GM18858 (cell line): ENCODE results near the gene SDE2.
"Not testable (repeated sequence)": the region's sequence is repeated elsewhere in the genome, so short reads cannot be mapped to it uniquely, and the experiment has no call there.

Experiments
- ATAC-seq: cut with Tn5 transposase; IDR thresholded peaks from one replicate; pipeline ENCODE4 v1.9.1; 2021; ENCODE audit not compliant: unreplicated experiment

SDE2 gene

DNA sequence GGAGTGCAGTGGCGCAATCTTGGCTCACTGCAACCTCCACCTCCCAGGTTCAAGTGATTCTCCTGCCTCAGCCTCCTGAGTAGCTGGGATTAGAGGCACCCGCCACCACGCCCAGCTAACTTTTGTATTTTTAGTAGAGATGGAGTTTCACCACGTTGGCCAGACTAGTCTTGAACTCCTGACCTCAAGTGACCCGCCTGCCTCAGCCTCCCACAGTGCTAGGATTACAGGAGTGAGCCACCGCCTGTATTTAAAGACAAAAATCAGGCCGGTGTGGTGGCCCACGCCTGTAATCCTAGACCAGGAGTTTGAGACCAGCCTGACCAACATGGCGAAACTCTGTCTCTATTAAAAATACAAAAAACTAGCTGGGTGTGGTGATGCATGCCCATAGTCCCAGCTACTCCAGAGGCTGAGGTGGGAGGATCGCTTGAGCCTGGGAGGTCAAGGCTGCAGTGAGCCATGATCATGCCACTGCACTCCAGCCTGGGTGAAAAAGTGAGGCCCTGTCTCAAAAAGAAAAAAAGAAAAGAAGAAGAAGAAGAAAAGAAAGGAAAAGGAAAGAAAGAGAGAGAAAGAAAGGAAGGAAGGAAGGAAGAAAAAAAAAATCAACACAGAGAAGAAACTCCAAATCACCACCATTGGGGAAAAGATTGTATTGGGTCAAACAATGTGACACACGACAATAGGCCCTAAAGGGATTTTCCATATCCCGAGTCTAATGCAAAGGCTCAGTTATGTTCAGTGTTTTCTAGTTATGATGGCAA is 8.2 kb upstream of the SDE2 start:
- not testable (repeated sequence) for ATAC-seq

DNA sequence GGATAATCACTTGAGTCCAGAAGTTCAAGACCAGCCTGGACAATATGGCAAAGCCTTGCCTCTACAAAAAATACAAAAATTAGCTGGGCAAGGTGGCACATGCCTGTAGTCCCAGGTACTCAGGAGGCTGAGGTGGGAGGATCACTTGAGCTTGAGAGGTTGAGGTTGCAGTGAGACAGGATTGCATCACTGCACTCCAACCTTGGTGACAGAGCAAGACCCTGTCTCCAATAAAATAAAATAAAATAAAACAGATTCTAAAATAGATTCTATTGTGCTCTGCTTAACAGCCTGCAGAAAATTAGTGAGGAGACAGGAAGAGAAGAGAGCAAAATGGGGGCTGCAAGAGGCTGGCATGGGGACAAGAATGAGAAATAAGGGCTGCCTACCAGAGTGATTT is 7.5 kb upstream of the SDE2 start:
- no peak for ATAC-seq

DNA sequence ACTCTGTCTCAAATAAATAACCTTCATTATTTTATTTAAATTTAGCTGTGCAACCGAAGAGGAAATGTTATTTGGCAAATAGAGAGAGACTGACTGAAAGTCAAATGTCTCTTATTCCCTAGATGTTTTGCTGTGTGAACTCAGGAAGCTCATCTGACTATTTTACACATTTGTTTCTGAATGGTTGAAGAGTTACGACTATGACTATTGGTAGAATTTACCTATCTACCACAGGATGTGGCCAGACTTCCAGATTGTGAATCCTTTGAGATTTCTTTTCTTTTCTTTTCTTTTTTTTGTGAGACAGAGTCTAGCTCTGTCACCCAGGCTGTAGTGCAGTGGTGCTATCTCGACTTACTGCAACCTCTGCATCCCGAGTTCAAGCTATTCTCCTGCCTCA is 5.3 kb upstream of the SDE2 start:
- ATAC-seq: no peak

DNA sequence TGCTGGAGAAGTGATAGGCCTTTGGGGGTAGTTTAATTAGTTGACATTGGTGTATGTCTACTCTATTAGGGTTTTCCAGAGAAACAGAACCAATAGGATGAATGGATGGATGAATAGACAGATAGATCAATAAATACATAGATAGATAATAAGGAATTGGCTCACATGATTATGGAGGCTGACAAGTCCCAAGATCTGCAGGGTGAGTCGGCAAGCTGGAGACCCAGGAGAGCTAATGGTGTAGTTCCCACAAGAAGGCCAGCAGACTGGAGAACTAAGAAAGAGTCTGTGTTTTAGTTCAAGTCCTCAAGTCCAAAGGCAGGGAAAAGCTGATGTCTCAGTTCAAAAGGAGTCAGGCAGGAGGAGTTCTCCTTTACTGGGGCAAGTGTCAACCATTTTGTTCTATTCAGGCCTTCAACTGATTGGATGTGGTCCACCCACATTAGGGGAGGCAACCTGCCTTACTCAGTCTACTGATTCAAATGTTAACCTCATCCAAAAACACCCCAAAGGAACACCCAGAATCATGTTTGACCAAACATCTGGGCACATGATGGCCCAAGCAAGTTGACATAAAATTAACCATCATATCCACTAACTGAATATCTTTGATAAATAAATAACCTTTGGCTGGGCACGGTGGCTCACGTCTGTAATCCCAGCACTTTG is 4.5 kb upstream of the SDE2 start:
- ATAC-seq: no peak

DNA sequence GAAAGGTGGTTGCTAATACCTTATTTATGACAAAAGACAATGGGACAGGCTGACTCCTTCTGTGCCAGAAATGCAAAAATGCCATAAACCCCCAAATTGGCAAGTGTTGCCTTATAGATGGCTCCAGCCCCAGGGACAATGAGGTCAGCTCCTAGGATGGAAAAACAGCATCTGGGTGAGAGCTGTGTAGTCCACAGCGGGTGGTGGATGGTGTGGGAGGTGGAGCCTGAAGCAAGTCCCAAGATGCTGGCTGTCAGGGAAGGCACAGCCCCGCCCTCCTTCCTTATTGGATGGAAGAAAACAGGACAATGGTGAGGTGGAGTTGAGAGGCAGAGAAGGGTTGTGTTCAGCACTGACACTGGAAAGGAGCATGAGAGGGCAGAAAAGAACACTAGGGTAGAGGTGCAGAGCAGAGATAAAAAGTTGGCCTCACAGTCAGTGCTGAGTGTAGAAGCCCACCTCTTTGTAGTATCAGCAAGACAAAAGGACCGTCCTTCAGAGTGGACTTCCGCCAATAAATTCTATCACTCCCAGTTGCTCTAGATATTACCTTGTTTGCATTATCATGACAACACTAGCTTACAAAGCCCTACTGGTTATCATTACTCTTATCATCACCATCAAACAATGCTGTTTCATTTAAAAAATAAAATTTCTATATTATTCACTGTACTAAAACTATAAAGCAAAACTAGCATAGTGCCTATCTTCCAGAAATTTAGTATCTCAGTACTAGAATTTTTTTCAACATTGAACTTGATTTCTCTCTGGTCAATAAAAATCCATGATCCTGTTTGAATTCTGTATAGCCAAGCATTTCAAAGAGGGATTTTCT is 3.7 kb upstream of the SDE2 start:
- ATAC-seq: no peak

DNA sequence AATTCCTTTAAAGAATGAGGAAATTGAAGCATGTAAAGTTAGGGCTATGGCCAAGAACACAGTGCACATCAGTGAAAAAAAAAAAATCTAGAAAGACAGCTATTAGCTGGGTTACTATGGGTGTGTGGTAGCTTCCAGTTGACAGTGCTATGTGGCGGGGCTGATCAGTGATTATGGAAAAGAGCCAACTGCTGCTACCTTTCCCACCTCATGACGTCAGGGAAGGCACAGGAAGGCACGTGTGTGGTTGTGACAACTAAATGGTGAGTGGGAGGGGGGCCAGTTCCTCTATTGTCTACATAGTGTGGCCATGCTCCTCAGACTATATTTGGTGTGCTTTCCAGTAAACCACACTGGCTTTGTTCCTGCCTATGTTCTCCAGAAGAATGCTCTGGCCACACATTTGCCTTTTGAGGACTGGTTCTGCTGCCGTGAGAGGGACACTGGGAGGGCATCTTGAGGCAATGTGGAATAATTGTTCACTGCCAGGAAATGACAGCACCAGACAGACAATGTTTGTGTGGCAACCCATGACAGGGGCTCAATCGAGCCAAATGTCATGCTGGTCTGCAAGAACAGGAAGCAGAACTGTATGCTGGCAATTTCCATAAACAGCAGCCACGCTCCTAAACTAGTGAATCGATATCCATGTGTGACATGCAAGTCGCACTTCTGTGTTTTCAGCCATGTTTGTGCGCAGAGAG is 3.0 kb upstream of the SDE2 start:
- ATAC-seq: no peak

DNA sequence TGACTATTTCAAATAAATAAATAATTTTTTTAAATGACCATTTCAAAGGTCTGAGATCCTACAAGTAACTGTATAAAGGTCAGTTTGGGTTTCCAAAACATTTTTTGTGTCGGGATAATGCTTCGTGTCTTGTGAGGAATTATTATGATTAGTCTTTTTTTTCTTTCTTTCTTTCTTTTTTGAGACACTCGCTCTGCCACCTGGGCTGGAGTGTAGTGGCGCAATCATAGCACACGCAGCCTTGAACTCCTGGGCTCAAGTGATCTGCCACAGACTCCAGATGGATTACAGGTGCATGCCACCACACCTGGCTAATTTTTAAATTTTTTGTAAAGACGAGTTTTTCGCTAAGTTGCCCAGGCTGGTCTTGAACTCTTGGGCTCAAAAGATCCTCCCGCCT is 1.9 kb upstream of the SDE2 start:
- ATAC-seq: no peak

DNA sequence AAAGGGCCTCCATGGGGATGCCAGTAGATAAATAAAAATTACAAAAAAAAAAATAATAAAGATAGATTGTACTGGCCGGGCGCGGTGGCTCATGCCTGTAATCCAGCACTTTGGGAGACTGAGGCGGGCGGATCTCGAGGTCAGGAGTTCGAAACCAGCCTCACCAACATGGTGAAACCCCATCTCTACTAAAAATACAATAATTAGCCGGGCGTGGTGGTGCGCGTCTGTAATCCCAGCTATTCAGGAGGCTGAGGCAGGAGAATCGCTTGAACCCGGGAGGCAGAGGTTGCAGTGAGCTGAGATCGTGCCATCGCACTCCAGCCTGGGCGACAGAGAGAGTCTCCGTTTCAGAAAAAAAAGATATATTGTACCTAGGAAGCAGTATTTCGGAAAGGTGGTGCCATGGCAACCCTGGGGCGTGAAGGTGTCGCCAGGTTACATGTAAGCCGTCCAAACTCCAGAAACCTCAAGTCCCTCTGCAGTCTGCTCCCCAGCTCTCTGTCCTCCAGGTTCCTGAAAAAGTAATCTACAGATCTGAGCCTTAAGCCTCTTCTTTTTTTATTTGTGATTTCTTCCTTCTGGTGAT is 1.4 kb upstream of the SDE2 start:
- ATAC-seq: not testable (repeated sequence)

DNA sequence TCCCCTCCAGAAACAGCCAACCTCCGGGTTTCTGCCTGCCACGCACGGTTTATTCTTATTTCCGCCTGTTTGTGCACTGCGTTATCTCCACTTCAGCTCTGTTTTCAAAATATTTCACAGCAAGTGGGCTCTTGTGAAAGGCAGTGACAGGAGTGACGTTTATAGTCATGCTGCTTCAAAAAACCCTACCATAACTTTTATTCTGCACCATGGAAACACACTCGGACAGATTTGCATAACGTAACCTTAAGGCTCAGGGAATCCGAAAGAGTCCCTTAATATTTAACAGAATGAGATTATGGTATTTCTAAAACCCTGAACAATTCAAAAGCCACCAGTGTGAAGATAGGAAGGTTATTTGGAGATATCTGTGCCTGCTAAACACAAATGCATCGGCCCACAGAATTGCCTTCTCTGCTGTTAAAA is 782 bp upstream of the SDE2 start:
- peak; percentile 29 for ATAC-seq

DNA sequence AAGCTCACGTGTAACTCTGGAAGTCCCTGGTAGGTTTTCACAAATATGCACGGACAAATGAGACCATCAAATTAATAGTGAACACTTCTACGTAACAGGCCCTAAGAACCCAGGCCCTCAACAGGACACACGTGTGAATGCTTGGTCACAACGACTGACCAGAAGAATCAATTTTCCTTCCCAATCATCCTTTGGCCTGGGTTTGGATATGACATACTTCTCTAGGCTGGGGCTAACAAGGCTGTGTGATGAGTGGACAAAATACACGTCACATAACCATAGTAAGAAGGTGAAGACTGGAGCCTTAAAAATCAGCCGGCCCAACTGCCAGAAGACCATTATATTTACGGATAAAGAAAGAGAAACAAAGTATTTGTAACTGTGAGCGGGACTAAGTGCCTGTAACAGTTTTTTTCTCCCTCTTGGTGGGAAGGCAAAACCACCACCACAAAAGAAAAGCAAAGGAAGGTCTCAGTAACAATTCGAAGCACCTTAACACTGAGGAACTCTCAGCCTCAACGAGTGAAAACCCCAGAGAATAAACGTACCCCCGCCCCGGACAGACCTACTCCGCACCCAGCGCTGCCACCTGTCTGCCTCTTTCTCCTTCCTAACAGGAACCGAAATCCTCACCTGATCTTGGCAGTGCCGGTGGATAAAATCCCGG is 450 bp downstream of the SDE2 start:
- ATAC-seq: no peak

DNA sequence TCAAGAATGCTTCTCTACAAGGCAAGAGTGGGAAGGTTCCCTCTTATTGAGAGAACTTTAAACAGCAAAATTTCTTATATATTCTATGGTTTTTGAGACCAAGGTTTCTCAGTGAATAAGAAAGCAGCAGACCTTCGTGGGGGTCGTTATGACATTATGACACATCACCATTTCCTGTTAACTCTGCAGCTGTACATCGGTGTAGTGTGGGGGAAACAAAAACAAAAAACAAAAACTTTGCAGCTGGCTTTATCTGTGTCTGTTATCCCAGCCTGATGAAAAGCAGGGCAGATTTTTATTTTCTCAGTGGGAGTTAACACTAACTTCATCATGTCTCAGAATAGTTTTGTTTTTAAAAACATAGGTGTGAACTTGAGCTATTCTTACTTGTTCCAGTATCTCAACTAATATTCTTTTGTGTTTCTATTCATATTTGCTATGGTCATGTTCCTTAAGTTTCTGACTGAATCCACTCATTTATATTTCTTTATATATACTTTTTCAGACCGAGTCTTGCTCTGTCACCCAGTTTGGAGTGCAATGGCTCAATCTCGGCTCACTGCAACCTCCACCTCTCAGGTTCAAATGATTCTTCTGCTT is 2.1 kb downstream of the SDE2 start:
- no peak for ATAC-seq

DNA sequence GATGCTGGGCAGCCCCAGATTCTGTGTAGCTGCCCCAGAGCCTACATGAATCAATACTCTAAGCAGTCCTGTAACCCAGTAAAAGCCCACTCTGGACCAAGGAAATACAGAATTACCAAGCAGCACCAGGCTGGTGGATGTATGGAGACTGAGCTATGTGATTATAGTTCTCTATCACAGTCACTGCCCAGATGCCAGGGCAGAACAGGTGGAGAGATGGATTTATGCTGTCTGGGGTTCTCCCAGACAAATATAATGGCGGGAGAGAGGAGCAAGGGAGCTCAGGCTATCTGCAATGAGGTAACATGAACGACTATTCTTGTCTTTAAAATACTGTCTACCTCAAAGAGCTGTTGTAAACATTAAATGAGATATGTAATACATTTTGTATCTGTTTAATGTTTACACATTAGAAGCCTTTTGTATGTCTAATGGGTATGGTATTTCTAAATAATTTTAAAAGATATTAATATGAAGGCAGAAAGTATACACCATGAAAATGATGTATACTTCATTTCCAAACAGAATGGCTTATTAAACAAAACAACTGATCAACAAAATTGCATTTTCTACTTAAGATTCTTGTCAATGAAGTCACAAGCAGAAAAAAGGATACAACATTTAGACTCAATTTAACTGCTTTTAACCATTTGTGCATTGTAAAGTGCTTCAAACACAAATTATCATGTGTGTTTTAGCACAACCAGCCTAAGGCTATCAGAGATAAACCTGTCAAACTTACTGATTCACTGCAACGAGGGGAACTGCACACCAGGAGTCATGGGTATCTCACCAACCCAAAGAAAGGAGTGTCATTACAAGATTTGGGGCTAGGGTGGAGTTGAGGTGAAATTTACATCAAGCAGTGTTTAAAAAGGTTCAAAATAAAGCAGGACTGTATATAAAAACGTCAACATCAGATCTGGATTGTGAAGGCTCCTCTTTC is 3.0 kb downstream of the SDE2 start:
- ATAC-seq: no peak

DNA sequence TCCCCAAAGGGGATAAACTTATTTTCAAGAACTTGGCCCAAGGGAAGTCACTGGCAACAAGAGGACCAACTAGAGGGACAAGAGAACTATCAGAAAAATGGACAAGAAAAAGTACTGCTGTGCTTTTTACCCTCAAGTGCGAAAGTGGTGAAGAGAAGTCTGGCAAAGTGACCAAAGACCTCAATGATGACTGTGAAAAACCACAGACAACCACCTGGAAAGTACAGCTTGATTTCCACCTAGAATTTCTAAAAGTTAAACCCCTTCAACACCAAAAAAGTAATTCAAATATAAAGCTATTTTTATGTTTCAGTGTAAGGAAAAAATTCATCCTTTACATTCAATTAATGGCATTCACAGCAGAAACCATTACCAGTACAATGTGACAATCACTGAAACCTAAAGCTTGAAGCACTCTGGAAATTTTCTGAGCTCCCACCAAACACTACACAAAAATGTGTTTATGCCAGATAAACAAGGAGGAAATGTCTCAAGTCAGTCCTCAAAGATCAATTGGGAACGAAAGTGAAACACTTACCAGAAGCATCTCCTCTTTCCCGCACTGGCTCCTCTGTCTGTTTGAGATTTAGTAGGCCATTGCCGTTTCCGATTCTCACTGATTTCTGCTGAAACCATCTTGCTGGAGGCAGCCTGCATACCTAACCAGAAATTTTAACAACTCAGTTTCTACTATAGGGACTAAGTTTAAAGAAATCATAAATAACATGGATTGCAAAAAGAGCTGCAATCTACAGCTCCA is 8.3 kb downstream of the SDE2 start:
- no peak for ATAC-seq

DNA sequence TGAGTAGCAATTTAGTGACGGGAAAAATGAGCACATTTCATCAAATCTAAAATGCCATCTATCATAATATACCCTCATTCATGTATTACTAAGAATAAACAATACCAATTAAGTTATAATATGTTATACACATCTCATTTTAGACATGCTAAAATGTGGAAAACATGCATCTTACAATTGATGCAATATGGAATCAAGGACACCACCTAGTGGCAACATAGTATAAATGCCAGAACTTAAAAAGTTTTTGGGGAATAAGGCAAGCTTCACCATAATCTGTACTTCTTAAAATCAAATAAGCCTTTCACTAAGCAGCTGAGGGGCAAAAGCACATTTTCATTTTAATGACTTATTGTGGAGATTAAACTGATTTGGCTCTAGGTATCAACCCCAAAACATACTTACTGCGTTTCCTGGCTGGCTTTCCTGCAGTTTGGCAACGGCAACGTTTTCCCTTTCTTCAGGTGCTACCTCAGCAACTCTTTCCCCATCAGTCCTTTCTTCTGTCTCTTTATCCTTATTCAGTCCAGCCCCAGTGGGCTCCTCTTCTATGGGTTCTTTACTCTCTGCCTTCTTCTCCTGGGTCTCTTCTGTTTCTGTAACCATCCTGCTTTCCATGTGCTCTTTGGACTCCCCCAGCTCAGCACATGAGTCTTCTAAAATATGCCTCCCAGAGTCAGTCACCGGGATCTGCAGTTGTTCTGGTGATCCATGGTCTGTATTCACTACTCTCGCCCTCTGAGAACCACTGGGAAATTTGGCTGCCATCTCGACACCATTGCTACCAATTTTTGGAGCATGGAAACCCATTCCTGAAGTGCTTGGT is 11.4 kb downstream of the SDE2 start:
- ATAC-seq: no peak

DNA sequence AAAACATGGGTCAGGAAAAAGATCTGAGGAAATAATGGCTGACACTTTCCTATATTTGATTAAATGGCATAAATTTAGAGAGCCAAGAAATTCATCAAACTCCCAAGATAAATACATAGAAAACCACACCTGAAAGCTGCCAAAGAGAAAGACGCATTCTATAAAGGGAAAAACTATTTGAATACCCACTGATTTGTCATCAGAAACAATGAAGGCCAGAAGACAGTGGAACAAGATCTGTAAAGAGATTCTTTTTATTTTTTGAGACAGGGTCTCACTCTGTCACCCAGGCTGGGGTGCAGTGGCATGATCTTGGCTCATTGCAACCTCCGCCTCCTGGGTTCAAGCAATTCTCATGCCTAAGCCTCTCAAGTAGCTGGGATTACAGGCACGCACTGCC is 17.4 kb downstream of the SDE2 start:
- ATAC-seq: no peak

DNA sequence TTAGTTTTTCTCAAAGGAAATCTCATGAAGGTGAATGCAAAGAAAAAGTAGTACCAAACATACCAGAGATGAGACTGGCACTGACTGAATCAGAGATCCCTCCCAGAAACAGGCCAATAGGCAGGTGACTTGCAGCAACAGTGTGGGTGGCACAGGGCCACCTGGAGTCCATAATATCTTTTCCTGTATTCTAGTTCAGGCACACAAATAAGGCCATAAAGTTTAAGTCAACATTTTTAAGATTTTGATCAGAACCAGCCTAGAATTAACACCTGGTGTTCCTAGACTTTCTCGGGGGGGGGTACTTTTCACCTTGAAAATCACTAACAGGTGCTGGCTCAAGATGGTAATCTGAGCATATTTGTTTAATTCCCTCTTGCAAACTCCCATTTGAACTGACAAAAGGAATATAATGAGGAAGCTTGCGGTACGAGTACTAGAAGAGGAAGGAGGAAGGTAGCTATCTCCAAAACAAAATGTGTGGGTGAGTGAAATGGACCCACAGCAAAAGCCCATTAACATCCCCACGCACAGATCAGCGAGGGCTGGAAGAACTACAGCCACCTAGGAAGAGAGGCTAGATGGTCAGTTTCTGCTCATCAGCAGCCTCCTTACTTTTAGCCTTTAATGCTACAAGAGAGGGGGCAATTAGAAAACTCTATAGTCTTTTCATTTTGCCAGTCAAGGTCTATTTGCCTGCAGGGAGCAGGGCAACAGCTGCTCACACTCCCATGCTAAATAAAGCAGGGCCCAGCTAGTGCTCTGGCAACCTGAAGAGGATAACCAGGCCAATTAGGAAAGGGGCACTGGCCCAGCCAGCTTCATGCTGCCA is 18.9 kb downstream of the SDE2 start:
- no peak for ATAC-seq
